ENCODE data around the gene PPP2R1B. TPM values are rescaled to one million over a fixed set of nuclear protein-coding genes. Genes with fewer than 3 reads are reported as not detected.

PPP2R1B gene
- total RNA-seq, 1 donor from 2014 or later, result 46.1 TPM

- no peak for TF ChIP-seq CTCF (conservative IDR thresholded peaks at IDR 0.05; ENCODE audit: low read depth, low read length)
- H3K4me3 ChIP-seq (ENCODE audit: low read depth, low read length), result no peak overlapping the region
- peak; percentile 72 for DNase-seq (ENCODE audit: low read depth)
Measured at GRCh38 chr11:111694851-111695250, 71.3 kb downstream of the PPP2R1B start.

GRCh38 chr11:111693224-111693937 is 72.8 kb downstream of the PPP2R1B start:
- TF ChIP-seq CTCF (conservative IDR thresholded peaks at IDR 0.05; ENCODE audit: low read depth, low read length), result no peak
- DNase-seq (ENCODE audit: low read depth), result no peak
- no peak overlapping the region for H3K4me3 ChIP-seq (ENCODE audit: low read depth, low read length)

GRCh38 chr11:111691741-111692140 is 74.4 kb downstream of the PPP2R1B start:
- no peak for TF ChIP-seq CTCF (conservative IDR thresholded peaks at IDR 0.05; ENCODE audit: low read depth, low read length)
- no peak overlapping the region for H3K4me3 ChIP-seq (ENCODE audit: low read depth, low read length)
- DNase-seq (ENCODE audit: low read depth), result no peak

- TF ChIP-seq CTCF (conservative IDR thresholded peaks at IDR 0.05; ENCODE audit: low read depth, low read length), result no peak
- H3K4me3 ChIP-seq (ENCODE audit: low read depth, low read length), result no peak overlapping the region
- DNase-seq (ENCODE audit: low read depth), result no peak
Measured at GRCh38 chr11:111691176-111691575, 75.0 kb downstream of the PPP2R1B start.

- peak; percentile 64 for DNase-seq (ENCODE audit: low read depth)
- no peak overlapping the region for H3K4me3 ChIP-seq (ENCODE audit: low read depth, low read length)
- TF ChIP-seq CTCF (conservative IDR thresholded peaks at IDR 0.05; ENCODE audit: low read depth, low read length), result no peak
Measured at GRCh38 chr11:111688013-111688412, 78.2 kb downstream of the PPP2R1B start.

GRCh38 chr11:111684251-111684650 is 81.9 kb downstream of the PPP2R1B start:
- H3K4me3 ChIP-seq (ENCODE audit: low read depth, low read length), result no peak overlapping the region
- no peak for TF ChIP-seq CTCF (conservative IDR thresholded peaks at IDR 0.05; ENCODE audit: low read depth, low read length)
- DNase-seq (ENCODE audit: low read depth), result no peak

GRCh38 chr11:111683806-111684205 is 82.4 kb downstream of the PPP2R1B start:
- DNase-seq (ENCODE audit: low read depth), result no peak
- no peak overlapping the region for H3K4me3 ChIP-seq (ENCODE audit: low read depth, low read length)
- no peak for TF ChIP-seq CTCF (conservative IDR thresholded peaks at IDR 0.05; ENCODE audit: low read depth, low read length)

All from epithelial cell of proximal tubule (primary cell).